ENCODE data around the gene EFHC1. TPM values are rescaled to one million over a fixed set of nuclear protein-coding genes. Genes with fewer than 3 reads are reported as not detected.

The EFHC1 gene
- total RNA-seq, 4 donors from 2014 or later: 39.4 to 96.5 (median 41.6) TPM

- DNase-seq: no peak
- H3K4me3 ChIP-seq (replicated peaks in 1 of 3): no peak overlapping the region
- no peaks in the 10 kb centered on the region for H3K9me3 ChIP-seq
- no peaks in the 10 kb centered on the region for H3K36me3 ChIP-seq
- 75 to 81% methylated on average over 14 of the region's 14 CpGs for WGBS, 2 donors
- H3K27ac ChIP-seq: no peak overlapping the region
- no peaks in the 10 kb centered on the region for H3K4me1 ChIP-seq
- intact Hi-C loops (cut with DNase I): no loop called here
- TF ChIP-seq, protein P1, sequence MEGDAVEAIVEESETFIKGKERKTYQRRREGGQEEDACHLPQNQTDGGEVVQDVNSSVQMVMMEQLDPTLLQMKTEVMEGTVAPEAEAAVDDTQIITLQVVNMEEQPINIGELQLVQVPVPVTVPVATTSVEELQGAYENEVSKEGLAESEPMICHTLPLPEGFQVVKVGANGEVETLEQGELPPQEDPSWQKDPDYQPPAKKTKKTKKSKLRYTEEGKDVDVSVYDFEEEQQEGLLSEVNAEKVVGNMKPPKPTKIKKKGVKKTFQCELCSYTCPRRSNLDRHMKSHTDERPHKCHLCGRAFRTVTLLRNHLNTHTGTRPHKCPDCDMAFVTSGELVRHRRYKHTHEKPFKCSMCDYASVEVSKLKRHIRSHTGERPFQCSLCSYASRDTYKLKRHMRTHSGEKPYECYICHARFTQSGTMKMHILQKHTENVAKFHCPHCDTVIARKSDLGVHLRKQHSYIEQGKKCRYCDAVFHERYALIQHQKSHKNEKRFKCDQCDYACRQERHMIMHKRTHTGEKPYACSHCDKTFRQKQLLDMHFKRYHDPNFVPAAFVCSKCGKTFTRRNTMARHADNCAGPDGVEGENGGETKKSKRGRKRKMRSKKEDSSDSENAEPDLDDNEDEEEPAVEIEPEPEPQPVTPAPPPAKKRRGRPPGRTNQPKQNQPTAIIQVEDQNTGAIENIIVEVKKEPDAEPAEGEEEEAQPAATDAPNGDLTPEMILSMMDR (IDR thresholded peaks at IDR 0.05): no peak
- TF ChIP-seq POLR2A (IDR thresholded peaks at IDR 0.05): no peak
- H3K27me3 ChIP-seq: no peaks in the 10 kb centered on the region
These were observed 71.3 kb downstream of the EFHC1 start for GRCh38 chr6:52491203-52492069.

GRCh38 chr6:52493669-52494068 is 73.5 kb downstream of the EFHC1 start:
- intact Hi-C loops (cut with DNase I): no loop called here
- no peaks in the 10 kb centered on the region for H3K9me3 ChIP-seq
- H3K4me1 ChIP-seq: peaks cover 0 to 8% of the 10 kb centered on the region in 2 donors
- H3K27me3 ChIP-seq: no peaks in the 10 kb centered on the region
- no peak for TF ChIP-seq POLR2A (IDR thresholded peaks at IDR 0.05)
- TF ChIP-seq, protein P1 (IDR thresholded peaks at IDR 0.05): no peak
- no peak overlapping the region for H3K4me3 ChIP-seq (replicated peaks in 1 of 3)
- 77 to 78% methylated on average over 3 of the region's 3 CpGs for WGBS, 2 donors
- no peaks in the 10 kb centered on the region for H3K36me3 ChIP-seq
- DNase-seq: no peak
- no peak overlapping the region for H3K27ac ChIP-seq

DNA sequence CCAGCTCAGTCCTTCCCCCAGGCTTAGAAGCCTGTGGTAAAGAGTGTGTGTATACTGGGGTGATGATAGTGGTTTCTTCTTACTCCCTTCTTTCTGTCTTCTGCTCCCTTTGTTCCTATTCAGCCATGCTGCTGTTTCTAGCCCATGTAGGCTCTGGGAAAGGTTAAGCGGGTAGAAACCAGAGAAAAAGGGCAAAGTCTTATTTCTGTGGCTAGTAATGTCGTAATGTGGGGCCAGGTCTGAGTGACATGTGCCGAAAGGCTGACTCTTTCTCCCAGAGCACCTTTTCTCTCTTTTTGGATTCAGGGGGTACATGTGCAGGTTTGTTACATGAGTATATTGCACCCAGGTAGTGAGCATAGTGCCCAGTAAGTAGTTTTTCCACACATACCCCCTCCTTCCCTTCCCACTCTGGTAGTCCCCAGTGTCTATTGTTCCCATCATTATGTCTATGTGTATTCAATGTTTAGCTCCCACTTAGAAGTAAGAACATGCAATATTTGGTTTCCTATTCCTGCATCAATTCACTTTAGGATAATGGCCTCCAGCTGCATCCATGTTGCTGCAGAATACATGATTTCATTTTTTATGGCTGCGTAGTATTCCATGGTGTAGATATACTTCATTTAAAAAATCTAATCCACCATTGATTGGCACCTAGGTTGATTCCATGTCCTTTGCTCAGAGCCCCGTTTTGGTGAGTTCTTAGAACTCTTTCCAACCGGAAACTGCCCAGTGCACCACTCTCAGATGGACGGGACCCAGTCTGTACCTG is 74.3 kb downstream of the EFHC1 start:
- no peaks in the 10 kb centered on the region for H3K36me3 ChIP-seq
- intact Hi-C loops (cut with DNase I): no loop called here
- peaks cover 0 to 8% of the 10 kb centered on the region in 2 donors for H3K4me1 ChIP-seq
- H3K27me3 ChIP-seq: no peaks in the 10 kb centered on the region
- no peaks in the 10 kb centered on the region for H3K9me3 ChIP-seq
- no peak overlapping the region for H3K4me3 ChIP-seq (replicated peaks in 1 of 3)
- H3K27ac ChIP-seq: no peak overlapping the region
- TF ChIP-seq, protein P1 (IDR thresholded peaks at IDR 0.05): no peak
- TF ChIP-seq POLR2A (IDR thresholded peaks at IDR 0.05): no peak
- 98% methylated on average over 7 of the region's 7 CpGs for WGBS, 2 donors
- no peak for DNase-seq

DNA sequence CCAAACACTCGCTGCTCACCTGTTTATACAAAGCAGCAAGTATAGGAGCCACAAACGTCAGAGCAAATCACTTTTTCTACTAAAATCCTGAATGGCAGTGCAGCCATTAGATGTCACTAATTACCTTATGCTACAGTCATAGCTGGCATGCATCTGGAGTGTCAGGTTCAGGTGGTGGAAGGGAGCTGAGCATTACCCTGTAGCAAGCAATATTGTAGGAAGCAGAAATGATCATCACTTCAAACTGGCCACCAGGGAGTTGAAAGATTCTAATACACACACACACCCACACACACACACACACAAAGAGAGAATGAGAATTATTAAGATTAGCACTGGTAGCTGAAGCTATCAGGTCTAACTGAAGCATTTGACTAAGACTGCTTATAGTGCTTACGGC is 75.8 kb downstream of the EFHC1 start:
- no peaks in the 10 kb centered on the region for H3K36me3 ChIP-seq
- 64 to 74% methylated on average over 3 of the region's 3 CpGs for WGBS, 2 donors
- TF ChIP-seq, protein P1 (IDR thresholded peaks at IDR 0.05): no peak
- TF ChIP-seq POLR2A (IDR thresholded peaks at IDR 0.05): no peak
- no peaks in the 10 kb centered on the region for H3K27me3 ChIP-seq
- intact Hi-C loops (cut with DNase I): no loop called here
- peaks cover 0 to 14% of the 10 kb centered on the region in 2 donors for H3K4me1 ChIP-seq
- no peaks in the 10 kb centered on the region for H3K9me3 ChIP-seq
- no peak for DNase-seq
- no peak overlapping the region for H3K27ac ChIP-seq
- no peak overlapping the region for H3K4me3 ChIP-seq (replicated peaks in 1 of 3)

GRCh38 chr6:52496631-52497030 is 76.5 kb downstream of the EFHC1 start:
- Histone ChIP-seq H3K4me3 (replicated peaks in 1 of 3) (no peak overlapping the region), H3K4me1 (peaks cover 0 to 14% of the 10 kb centered on the region in 2 donors), H3K27me3 (no peaks in the 10 kb centered on the region), H3K9me3 (no peaks in the 10 kb centered on the region), H3K36me3 (no peaks in the 10 kb centered on the region), H3K27ac (no peak overlapping the region)
- intact Hi-C loops (cut with DNase I): no loop called here
- DNase-seq: no peak
- TF ChIP-seq POLR2A (IDR thresholded peaks at IDR 0.05): no peak
- TF ChIP-seq, protein P1 (IDR thresholded peaks at IDR 0.05): no peak
- WGBS, 2 donors: 93 to 94% methylated on average over 2 of the region's 2 CpGs

All from thyroid gland (tissue), 4 donors.